Activated CD8-positive, alpha-beta memory T cell treated with anti-CD3 and anti-CD28 coated beads for 36 hours (primary cell): ENCODE results near the gene USP34. TPM values are rescaled to one million over a fixed set of nuclear protein-coding genes. Genes with fewer than 3 reads are reported as not detected.

Experiments
- CTCF ChIA-PET: fragments of 350-600 bp; sonication (Branson Sonifier 250); formaldehyde crosslinking; loops from one replicate; lab custom pipeline; 2021; ENCODE audit warnings: antibody characterized with exemption; lab: Charles Lee
- POLR2A ChIA-PET: fragments of 350-600 bp; sonication (Branson Sonifier 250); formaldehyde crosslinking; loops from one replicate; lab custom pipeline; 2021; ENCODE audit warnings: antibody characterized with exemption; lab: Charles Lee
- total RNA-seq, 2 experiments: library from RNA; stranded (reverse); gene quantifications; one replicate each; pipeline ENCODE4 v1.2.3, GENCODE V29; 2021

The USP34 gene
- total RNA-seq, 2 experiments from 2014 or later: 67.8 to 72.1 TPM

GRCh38 chr2:61435291-61435690 lies 35.6 kb downstream of the USP34 start:
- POLR2A ChIA-PET: interaction anchor here (0.6 kb wide), 1 partner anchor 34 kb away, joined by 8 read pairs; no protein-coding TSS in a partner anchor
- CTCF ChIA-PET: interaction anchor here (1.7 kb wide), 1 partner anchor 9 kb away, joined by 7 read pairs; no protein-coding TSS in a partner anchor

GRCh38 chr2:61434314-61434713 lies 36.6 kb downstream of the USP34 start:
- POLR2A ChIA-PET: interaction anchor here (0.5 kb wide), 1 partner anchor 9 kb away, joined by 3 read pairs; no protein-coding TSS in a partner anchor
- CTCF ChIA-PET: interaction anchor here (0.8 kb wide), 1 partner anchor 61 kb away, joined by 3 read pairs; no protein-coding TSS in a partner anchor

DNA sequence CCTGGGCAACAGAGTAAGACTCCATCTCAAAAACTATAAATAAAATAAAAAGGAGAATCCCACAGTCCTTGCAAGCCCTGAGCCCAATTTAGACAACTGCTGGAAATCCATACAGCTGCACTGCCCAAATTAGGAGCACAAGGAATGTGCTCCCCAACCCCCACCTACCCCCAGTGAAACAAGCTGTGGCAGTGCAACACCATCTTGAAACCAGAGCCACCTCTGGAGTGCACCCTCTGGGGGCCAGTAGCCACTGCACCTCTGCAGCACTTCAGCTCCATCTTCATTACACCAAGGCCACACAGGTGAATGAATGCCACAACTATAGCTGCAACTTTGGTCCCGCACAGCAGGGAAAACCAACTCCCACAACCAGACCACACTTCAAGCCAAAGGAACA lies 37.3 kb downstream of the USP34 start:
- POLR2A ChIA-PET: interaction anchor here (0.5 kb wide), 1 partner anchor 10 kb away, joined by 3 read pairs; no protein-coding TSS in a partner anchor
- CTCF ChIA-PET: interaction anchor here (0.8 kb wide), 1 partner anchor 62 kb away, joined by 3 read pairs; no protein-coding TSS in a partner anchor

DNA sequence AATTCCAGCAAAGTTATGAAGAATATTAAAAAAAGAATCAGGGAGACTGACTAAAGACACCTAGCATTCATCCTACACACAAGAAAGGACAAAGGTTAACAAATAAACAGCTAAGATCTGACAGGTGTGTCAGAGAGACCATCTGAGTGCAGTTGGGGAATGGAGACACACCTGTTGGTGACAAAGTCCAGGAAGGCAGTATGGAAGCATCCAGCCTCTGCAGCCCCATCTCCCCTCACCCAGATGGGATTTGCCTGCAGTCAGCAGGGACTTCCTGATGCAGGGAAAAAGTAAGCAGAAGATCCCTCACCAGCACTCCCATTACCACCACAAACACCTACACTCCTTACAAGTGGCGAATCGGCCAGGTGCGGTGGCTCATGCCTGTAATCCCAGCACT lies 37.9 kb downstream of the USP34 start:
- ChIA-PET POLR2A (interaction anchor here (0.5 kb wide), 1 partner anchor 26 kb away, joined by 6 read pairs; no protein-coding TSS in a partner anchor), CTCF (interaction anchor here (0.6 kb wide), 1 partner anchor 44 kb away, joined by 4 read pairs; no protein-coding TSS in a partner anchor)

DNA sequence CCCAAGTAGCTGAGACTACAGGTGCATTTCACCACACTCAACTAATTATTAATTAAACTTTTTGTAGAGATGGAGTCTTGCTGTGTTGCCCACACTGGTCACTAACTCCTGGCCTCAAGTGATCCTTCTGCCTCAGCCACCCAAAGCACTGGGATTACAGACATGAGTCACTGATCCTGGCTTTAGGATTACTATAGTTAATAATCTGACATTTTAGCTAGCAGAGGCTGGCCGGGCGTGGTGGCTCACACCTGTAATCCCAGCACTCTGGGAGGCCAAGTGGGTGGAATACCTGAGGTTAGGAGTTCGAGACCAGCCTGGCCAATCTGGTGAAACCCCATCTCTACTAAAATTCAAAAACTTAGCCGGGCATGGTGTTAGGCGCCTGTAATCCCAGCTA lies 39.5 kb downstream of the USP34 start:
- CTCF ChIA-PET: interaction anchor here (1.2 kb wide), 1 partner anchor 7 kb away, joined by 3 read pairs; no protein-coding TSS in a partner anchor

DNA sequence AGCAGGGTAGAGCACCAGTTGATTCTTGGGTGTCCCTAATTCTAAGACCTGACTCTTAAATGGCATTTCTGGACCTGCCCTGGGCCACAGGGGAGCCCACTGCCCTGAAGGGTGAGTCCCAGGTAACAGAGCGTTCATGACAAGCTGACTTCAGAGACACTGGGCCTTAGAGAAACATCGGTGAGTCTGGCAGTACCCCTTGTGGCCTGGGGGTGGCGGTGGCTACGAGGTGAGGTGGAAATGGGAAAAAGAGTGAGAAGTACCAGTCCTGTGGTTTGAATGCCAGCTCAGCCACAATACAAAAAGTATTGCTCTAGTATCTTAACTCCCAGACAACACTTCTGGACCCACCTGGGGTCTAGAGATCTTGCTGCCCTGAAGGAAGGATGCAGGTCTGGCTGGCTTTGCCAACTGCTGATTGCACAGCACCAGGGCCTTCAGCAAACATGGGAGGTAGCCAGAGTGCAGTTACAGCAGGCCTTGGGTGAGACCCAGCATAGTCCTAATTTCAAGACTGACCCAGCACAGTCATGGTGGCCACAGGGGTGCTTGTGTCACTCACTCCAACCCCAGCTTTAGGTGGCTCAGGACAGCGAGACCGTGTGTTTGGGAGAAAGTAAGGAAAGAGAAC lies 44.5 kb downstream of the USP34 start:
- POLR2A ChIA-PET: no interaction called here

More for the DNA sequence above, 39.5 kb downstream of the USP34 start:
- POLR2A ChIA-PET: interaction anchor here (0.6 to 1.2 kb wide), 2 partner anchors 9 to 29 kb away, joined by 3 read pairs; no protein-coding TSS in a partner anchor

DNA sequence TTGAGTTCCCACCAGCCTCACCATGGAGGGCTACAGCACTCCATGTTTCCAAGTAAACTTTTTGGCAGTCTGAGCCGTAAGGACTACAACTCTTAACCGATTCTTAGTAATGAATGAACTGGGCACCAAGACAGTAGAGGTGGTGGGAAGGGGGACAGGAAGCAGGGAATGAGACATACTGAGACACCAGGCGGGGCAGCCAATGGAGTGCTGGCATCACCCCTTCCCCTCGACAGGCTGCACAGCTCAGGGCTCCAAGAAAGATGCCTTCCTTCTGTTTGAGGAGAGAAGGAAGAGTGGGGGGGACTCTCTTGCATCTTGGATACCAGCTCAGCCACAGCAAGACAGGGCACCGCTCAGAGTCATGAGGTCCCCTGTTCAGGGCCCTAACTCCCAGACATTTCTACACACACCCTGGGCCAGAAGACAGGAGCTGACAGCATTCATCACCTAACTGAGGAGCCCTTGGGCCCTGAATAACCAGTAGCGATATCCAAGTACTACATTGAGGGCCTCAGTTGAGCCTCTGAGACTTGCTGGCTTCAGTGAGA lies 45.2 kb downstream of the USP34 start:
- POLR2A ChIA-PET: no interaction called here
- CTCF ChIA-PET: interaction anchor here (0.8 to 1.9 kb wide), 12 partner anchors 10 to 112 kb away, joined by 3 to 7 read pairs (median 4); partner anchors contain the start of gene XPO1

More for the DNA sequence above, 44.5 kb downstream of the USP34 start:
- CTCF ChIA-PET: interaction anchor here (0.8 to 1.9 kb wide), 12 partner anchors 9 to 111 kb away, joined by 3 to 7 read pairs (median 4); partner anchors contain the start of gene XPO1

- CTCF ChIA-PET: no interaction called here
- POLR2A ChIA-PET: no interaction called here
Measured at GRCh38 chr2:61423714-61424113, 47.2 kb downstream of the USP34 start.

DNA sequence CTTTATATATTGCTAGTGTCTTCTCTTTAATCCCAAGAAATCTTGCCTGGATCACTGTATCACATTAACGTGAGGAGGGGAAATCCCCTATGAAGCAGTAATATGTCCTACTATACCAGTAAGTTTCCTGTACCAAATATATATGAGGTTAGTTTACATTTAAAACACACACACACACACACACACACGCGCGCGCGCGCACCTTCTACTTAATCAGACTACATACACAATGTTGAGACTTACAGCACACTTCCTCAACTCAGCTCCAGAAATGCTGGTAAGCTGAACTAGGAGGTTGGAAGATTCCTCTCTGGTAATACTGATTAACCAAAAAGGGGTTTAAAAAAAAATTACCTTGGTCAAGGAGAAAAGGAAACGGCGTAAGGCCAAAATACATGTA lies 49.3 kb downstream of the USP34 start:
- POLR2A ChIA-PET: interaction anchor here (0.6 to 0.7 kb wide), 2 partner anchors 42 to 1892 kb away, joined by 3 read pairs; no protein-coding TSS in a partner anchor
- CTCF ChIA-PET: no interaction called here

GRCh38 chr2:61420991-61421544 lies 49.8 kb downstream of the USP34 start:
- ChIA-PET CTCF (no interaction called here), POLR2A (interaction anchor here (0.5 to 0.7 kb wide), 3 partner anchors 42 to 1893 kb away, joined by 3 to 5 read pairs (median 3); no protein-coding TSS in a partner anchor)

GRCh38 chr2:61419570-61419969 lies 51.3 kb downstream of the USP34 start:
- CTCF ChIA-PET: interaction anchor here (1.9 kb wide), 1 partner anchor 17 kb away, joined by 4 read pairs; no protein-coding TSS in a partner anchor
- POLR2A ChIA-PET: no interaction called here

DNA sequence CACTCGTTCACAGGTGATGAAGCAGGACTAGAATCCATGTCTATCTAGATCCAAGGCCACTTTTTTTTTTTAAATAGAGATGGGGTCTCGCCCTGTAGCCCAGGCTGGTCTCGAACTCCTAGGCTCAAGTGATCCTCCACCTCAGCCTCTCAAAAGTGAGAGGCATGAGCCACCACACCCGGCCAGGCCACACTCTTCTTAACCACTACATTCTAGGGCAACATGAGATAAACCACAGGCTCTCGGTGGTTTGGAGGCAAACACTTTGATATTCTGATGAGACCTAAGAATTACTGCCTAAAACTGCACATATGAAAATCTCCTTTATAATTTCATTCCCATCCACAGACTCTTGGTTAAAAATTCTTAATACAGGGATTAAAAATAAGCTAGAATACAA lies 51.8 kb downstream of the USP34 start:
- ChIA-PET CTCF (interaction anchor here (0.8 to 1.9 kb wide), 2 partner anchors 17 to 209 kb away, joined by 4 read pairs; no protein-coding TSS in a partner anchor), POLR2A (no interaction called here)

GRCh38 chr2:61416871-61417645 lies 53.8 kb downstream of the USP34 start:
- POLR2A ChIA-PET: interaction anchor here (0.6 kb wide), 1 partner anchor 13 kb away, joined by 6 read pairs; no protein-coding TSS in a partner anchor

GRCh38 chr2:61415265-61415664 lies 55.6 kb downstream of the USP34 start:
- CTCF ChIA-PET: interaction anchor here (1.5 kb wide), 1 partner anchor 11 kb away, joined by 5 read pairs; no protein-coding TSS in a partner anchor
- POLR2A ChIA-PET: no interaction called here

More at GRCh38 chr2:61416871-61417645, 53.8 kb downstream of the USP34 start:
- CTCF ChIA-PET: no interaction called here

DNA sequence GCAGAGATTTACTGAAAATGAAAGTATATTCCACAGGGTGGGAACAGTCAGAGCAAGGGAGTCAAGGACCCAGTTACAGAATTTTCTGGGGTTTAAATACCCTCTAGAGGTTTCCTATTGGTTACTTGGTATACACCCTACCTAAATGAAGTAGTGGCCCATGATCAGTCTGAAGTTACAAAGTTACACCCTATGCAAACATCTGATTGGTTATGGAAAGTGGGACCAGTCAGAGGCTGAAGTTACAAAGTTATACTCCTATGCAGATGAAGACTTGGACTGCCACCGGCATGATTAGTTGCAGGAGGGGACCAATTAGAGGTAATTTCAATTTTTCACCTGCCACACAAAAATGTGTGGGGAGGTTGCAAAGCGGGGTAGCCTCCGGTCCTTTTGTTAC lies 56.2 kb downstream of the USP34 start:
- CTCF ChIA-PET: no interaction called here
- POLR2A ChIA-PET: no interaction called here

DNA sequence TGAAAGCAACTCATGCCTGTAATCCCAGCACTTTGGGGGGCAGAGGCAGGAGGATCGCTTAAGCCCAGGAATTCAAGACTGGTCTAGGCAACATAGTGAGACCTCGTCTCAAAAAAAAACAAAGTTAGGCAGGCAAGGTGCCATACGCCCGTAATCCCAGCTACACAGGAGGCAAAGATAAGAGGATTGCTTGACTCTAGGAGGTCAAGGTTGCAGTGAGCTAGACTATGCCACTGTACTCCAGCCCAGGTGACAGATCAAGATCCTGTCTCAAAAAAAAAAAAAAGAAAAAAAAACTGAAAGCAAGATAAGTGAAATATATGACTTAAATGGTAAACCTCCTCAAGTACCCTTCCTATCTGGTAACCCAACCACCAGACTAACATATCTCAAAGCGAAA lies 59.8 kb downstream of the USP34 start:
- CTCF ChIA-PET: no interaction called here
- POLR2A ChIA-PET: no interaction called here

DNA sequence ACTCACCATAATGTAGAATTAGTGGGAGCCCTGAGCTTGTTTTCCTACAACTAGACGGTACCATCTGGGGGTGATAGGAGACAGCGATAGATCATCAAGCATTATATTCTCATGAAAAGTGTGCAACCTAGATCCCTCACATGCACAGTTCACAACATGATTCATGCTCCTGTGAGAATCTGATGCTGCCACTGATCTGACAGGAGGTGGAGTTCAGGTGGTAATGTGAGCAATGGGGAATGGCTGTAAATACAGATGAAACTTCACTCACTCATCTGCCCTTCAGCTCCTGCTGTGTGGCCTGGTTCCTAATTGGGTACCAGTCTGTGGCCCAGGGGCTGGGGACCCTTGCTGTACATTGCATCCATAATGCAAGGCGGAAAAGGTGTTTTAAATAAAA lies 60.7 kb downstream of the USP34 start:
- POLR2A ChIA-PET: interaction anchor here (0.7 kb wide), 1 partner anchor 54 kb away, joined by 3 read pairs; no protein-coding TSS in a partner anchor
- CTCF ChIA-PET: no interaction called here

DNA sequence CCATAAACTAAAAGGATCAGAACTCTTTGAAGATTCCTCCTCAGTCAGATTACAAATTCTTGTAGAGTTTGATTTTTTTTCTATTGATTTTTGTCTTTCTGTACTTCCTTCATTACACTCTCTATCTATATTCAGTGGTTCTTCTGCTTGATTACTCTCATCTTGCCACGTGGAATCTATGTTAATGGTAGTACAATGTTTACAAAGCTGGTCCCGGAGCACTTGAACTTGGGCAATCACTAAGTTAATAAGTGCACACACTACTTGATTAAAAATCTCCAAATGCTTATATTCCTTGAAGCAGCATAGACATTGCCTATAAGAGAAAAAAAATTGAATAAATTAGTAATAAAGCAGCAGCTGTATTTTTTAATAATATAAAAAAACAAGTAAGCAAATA lies 65.1 kb downstream of the USP34 start:
- ChIA-PET CTCF (interaction anchor here (0.7 kb wide), 1 partner anchor 303 kb away, joined by 3 read pairs; no protein-coding TSS in a partner anchor), POLR2A (no interaction called here)
